Neural cell (in vitro differentiated cells): ENCODE results near the gene ADSS1. TPM values are rescaled to one million over a fixed set of nuclear protein-coding genes. Genes with fewer than 3 reads are reported as not detected.

ENCODE experiments used
- H2AFZ ChIP-seq: fragments of 200-600, 300-800 bp; sonication (generic), shearing (Covaris generic); 2 replicates; pipeline ENCODE4 v1.6.0; 2014; ENCODE audit warnings: low read depth, mild to moderate bottlenecking, antibody characterized with exemption, low read length, moderate library complexity
- H3F3A ChIP-seq: fragments of 200-600 bp; shearing (Covaris generic); 2 replicates; pipeline ENCODE4 v1.6.1; 2016; ENCODE audit warnings: mild to moderate bottlenecking, moderate library complexity, mixed read lengths, antibody characterized with exemption, low read length; ENCODE audit not compliant: insufficient read depth, poor library complexity, severe bottlenecking
- H3K27ac ChIP-seq: fragments of 200-600, 300-800 bp; sonication (generic), shearing (Covaris generic); 2 replicates; pipeline ENCODE4 v1.5.1; 2014; ENCODE audit warnings: mild to moderate bottlenecking, low read length, moderate library complexity
- H3K27me3 ChIP-seq: fragments of 300-800, 200-600 bp; sonication (generic), shearing (Covaris generic); 2 replicates; pipeline ENCODE4 v1.6.0; 2014; ENCODE audit warnings: mild to moderate bottlenecking, low read depth, low read length, moderate library complexity; ENCODE audit not compliant: insufficient read depth
- H3K36me3 ChIP-seq: fragments of 300-800, 200-600 bp; sonication (generic), shearing (Covaris generic); 2 replicates; pipeline ENCODE4 v1.5.1; 2014; ENCODE audit warnings: mild to moderate bottlenecking, antibody characterized with exemption, low read length, moderate library complexity; ENCODE audit not compliant: insufficient read depth
- H3K4me2 ChIP-seq: fragments of 300-800, 200-600 bp; sonication (generic), shearing (Covaris generic); 2 replicates; pipeline ENCODE4 v1.6.0; 2014; ENCODE audit warnings: mild to moderate bottlenecking, low read length
- H3K4me3 ChIP-seq: fragments of 300-800, 200-600 bp; sonication (generic), shearing (Covaris generic); 2 replicates; pipeline ENCODE4 v1.5.1; 2014; ENCODE audit warnings: mild to moderate bottlenecking, low read length, moderate library complexity
- H3K79me2 ChIP-seq: fragments of 200-600 bp; shearing (Covaris generic); replicated peaks from 2 replicates; pipeline ENCODE4 v1.6.0; 2014; ENCODE audit warnings: mild to moderate bottlenecking, low read length, moderate library complexity; ENCODE audit not compliant: insufficient read depth
- H3K9ac ChIP-seq: fragments of 300-800, 200-600 bp; sonication (generic), shearing (Covaris generic); 2 replicates; pipeline ENCODE4 v1.6.1; 2016; ENCODE audit warnings: mild to moderate bottlenecking, low read length, mixed read lengths
- H3K9me2 ChIP-seq: fragments of 200-600 bp; shearing (Covaris generic); 2 replicates; pipeline ENCODE4 v1.6.1; 2016; ENCODE audit warnings: mild to moderate bottlenecking, low read length, mixed read lengths; ENCODE audit not compliant: insufficient read depth
- H3K9me3 ChIP-seq: fragments of 200-600, 300-800 bp; sonication (generic), shearing (Covaris generic); 2 replicates; pipeline ENCODE4 v1.6.1; 2016; ENCODE audit warnings: mild to moderate bottlenecking, mixed run types, low read length, moderate library complexity, mixed read lengths
- H4K20me1 ChIP-seq: fragments of 200-600 bp; shearing (Covaris generic); 2 replicates; pipeline ENCODE4 v1.6.1; 2016; ENCODE audit warnings: mild to moderate bottlenecking, mixed run types; ENCODE audit not compliant: insufficient read depth
- EP300 ChIP-seq: fragments of 450-650 bp; conservative IDR thresholded peaks from 2 replicates; pipeline ENCODE4 v1.6.1; 2014; ENCODE audit warnings: antibody characterized with exemption, mild to moderate bottlenecking, moderate library complexity; ENCODE audit not compliant: poor library complexity, severe bottlenecking
- EZH2 ChIP-seq: fragments of 200-600, 300-800 bp; shearing (Covaris generic), sonication (generic); IDR thresholded peaks from 2 replicates; pipeline ENCODE4 v1.6.1; 2014; ENCODE audit warnings: antibody characterized with exemption, low read length, borderline replicate concordance, mild to moderate bottlenecking; ENCODE audit not compliant: insufficient read depth, poor library complexity, severe bottlenecking
- MXI1 ChIP-seq: fragments of 450-650 bp; conservative IDR thresholded peaks from 2 replicates; pipeline ENCODE4 v1.6.1; 2014; ENCODE audit warnings: antibody characterized with exemption, mild to moderate bottlenecking; ENCODE audit not compliant: poor library complexity, severe bottlenecking
- POLR2AphosphoS5 ChIP-seq: IDR thresholded peaks from 2 replicates; pipeline ENCODE4 v1.6.1; 2012
- RAD21 ChIP-seq: fragments of 450-650 bp; conservative IDR thresholded peaks from 2 replicates; pipeline ENCODE4 v1.6.1; 2014; ENCODE audit warnings: antibody characterized with exemption, mild to moderate bottlenecking, moderate library complexity
- SMC3 ChIP-seq: fragments of 450-650 bp; conservative IDR thresholded peaks from 2 replicates; pipeline ENCODE4 v1.6.1; 2014; ENCODE audit warnings: antibody characterized with exemption, mild to moderate bottlenecking, moderate library complexity; ENCODE audit not compliant: poor library complexity
- TAF1 ChIP-seq: IDR thresholded peaks from 2 replicates; pipeline ENCODE4 v1.6.1; 2012; ENCODE audit warnings: low read depth
- polyA plus RNA-seq: library from polyadenylated mRNA; depleted of rRNA; stranded (reverse); fragments of >200 nt; gene quantifications from 2 replicates; pipeline ENCODE4 v1.2.3, GENCODE V29; 2014
- TF ChIP-seq, protein P1 (sequence below): fragments of 450-650 bp; IDR thresholded peaks from 2 replicates; pipeline ENCODE4 v1.5.1; 2014; ENCODE audit warnings: antibody characterized with exemption, mild to moderate bottlenecking, moderate library complexity; ENCODE audit not compliant: poor library complexity, severe bottlenecking
- TF ChIP-seq, protein P2 (sequence below): IDR thresholded peaks from 2 replicates; pipeline ENCODE4 v1.6.1; 2012; ENCODE audit warnings: borderline replicate concordance

Gene ADSS1
- polyA plus RNA-seq, 1 donor from 2014 or later = 4.3 TPM

DNA sequence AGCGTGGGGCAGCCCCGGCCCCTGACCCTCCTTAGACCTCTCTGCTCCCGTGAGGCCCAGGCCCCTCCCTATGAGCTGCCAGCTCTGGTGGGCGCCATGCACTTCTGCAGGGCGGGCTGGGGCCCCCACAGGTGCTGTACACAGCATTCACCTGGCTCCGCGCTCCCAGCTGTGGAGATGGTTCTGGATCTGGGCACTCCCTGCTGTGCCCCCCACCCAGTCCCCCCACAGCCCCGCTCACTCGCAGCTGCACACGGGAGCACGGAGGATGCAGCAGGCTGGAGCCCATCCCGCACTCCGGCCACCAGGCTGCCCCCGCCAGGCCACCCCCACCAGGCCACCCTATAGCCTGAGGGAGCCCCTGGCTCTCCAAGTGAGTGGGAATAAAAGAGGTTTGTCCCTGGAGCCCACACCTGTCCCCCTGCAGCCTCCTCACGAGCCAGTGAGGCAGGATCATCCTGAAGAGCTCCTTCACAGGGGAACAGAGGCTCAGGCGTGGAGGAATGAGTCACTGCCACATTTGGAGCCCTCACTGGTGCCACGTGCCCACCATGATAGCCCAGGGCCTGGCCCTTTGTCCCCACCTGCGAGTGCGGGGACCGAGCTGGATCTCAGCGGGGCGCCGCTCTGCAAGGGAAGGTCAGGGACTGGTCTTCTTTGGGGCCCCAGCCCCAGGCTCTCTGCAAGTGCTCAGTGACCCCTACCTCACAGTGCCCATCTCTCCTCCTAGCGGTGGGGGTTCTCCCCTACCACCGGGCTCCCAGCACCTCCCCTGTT lies 1.9 kb downstream of the ADSS1 start:
- Histone ChIP-seq H4K20me1 (no peaks in the 10 kb centered on the region), H3K79me2 (no peaks in the 10 kb centered on the region), H3K9me2 (no peaks in the 10 kb centered on the region), H3K36me3 (no peaks in the 10 kb centered on the region), H3K9me3 (no peaks in the 10 kb centered on the region), H3K27ac (no peak overlapping the region), H3K4me3 (no peak overlapping the region), H3K27me3 (peaks cover 4% of the 10 kb centered on the region), H3F3A (no peaks in the 10 kb centered on the region), H2AFZ (no peak overlapping the region), H3K4me2 (no peak overlapping the region), H3K9ac (no peak overlapping the region)
- TF ChIP-seq, protein P1, sequence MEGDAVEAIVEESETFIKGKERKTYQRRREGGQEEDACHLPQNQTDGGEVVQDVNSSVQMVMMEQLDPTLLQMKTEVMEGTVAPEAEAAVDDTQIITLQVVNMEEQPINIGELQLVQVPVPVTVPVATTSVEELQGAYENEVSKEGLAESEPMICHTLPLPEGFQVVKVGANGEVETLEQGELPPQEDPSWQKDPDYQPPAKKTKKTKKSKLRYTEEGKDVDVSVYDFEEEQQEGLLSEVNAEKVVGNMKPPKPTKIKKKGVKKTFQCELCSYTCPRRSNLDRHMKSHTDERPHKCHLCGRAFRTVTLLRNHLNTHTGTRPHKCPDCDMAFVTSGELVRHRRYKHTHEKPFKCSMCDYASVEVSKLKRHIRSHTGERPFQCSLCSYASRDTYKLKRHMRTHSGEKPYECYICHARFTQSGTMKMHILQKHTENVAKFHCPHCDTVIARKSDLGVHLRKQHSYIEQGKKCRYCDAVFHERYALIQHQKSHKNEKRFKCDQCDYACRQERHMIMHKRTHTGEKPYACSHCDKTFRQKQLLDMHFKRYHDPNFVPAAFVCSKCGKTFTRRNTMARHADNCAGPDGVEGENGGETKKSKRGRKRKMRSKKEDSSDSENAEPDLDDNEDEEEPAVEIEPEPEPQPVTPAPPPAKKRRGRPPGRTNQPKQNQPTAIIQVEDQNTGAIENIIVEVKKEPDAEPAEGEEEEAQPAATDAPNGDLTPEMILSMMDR = no peak
- TF ChIP-seq POLR2AphosphoS5 (no peak), RAD21 (no peak), EP300 (no peak), TAF1 (no peak), EZH2 (no peak), MXI1 (no peak), SMC3 (no peak)
- TF ChIP-seq, protein P2, sequence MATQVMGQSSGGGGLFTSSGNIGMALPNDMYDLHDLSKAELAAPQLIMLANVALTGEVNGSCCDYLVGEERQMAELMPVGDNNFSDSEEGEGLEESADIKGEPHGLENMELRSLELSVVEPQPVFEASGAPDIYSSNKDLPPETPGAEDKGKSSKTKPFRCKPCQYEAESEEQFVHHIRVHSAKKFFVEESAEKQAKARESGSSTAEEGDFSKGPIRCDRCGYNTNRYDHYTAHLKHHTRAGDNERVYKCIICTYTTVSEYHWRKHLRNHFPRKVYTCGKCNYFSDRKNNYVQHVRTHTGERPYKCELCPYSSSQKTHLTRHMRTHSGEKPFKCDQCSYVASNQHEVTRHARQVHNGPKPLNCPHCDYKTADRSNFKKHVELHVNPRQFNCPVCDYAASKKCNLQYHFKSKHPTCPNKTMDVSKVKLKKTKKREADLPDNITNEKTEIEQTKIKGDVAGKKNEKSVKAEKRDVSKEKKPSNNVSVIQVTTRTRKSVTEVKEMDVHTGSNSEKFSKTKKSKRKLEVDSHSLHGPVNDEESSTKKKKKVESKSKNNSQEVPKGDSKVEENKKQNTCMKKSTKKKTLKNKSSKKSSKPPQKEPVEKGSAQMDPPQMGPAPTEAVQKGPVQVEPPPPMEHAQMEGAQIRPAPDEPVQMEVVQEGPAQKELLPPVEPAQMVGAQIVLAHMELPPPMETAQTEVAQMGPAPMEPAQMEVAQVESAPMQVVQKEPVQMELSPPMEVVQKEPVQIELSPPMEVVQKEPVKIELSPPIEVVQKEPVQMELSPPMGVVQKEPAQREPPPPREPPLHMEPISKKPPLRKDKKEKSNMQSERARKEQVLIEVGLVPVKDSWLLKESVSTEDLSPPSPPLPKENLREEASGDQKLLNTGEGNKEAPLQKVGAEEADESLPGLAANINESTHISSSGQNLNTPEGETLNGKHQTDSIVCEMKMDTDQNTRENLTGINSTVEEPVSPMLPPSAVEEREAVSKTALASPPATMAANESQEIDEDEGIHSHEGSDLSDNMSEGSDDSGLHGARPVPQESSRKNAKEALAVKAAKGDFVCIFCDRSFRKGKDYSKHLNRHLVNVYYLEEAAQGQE = no peak

GRCh38 chr14:104726600-104727451 lies 2.8 kb downstream of the ADSS1 start:
- no peak overlapping the region for H3K4me2 ChIP-seq
- H2AFZ ChIP-seq = no peak overlapping the region
- no peaks in the 10 kb centered on the region for H3K9me2 ChIP-seq
- H3K79me2 ChIP-seq = no peaks in the 10 kb centered on the region
- no peak overlapping the region for H3K9ac ChIP-seq
- peaks cover 4% of the 10 kb centered on the region for H3K27me3 ChIP-seq
- H3K27ac ChIP-seq = no peak overlapping the region
- no peaks in the 10 kb centered on the region for H3K36me3 ChIP-seq
- TF ChIP-seq POLR2AphosphoS5 (no peak), RAD21 (no peak), MXI1 (no peak), EZH2 (no peak), EP300 (no peak), TAF1 (no peak), SMC3 (no peak)
- TF ChIP-seq, protein P1 = no peak
- TF ChIP-seq, protein P2 = no peak
- H4K20me1 ChIP-seq = no peaks in the 10 kb centered on the region
- H3F3A ChIP-seq = no peaks in the 10 kb centered on the region
- H3K4me3 ChIP-seq = no peak overlapping the region
- H3K9me3 ChIP-seq = no peaks in the 10 kb centered on the region
